Placental epithelial cell (primary cell): ENCODE data around the gene RASSF6. TPM values are rescaled to one million over a fixed set of nuclear protein-coding genes. Genes with fewer than 3 reads are reported as not detected.

Source experiments
- small RNA-seq: library from RNA; depleted of rRNA; stranded (forward); fragments of <200 nt; gene quantifications from one replicate; pipeline ENCODE3, GENCODE V24; 2012
- total RNA-seq: library from RNA; depleted of rRNA; stranded (reverse); fragments of >200 nt; gene quantifications from 2 replicates; pipeline ENCODE4 v1.2.3, GENCODE V29; 2012

The RASSF6 gene, protein sequence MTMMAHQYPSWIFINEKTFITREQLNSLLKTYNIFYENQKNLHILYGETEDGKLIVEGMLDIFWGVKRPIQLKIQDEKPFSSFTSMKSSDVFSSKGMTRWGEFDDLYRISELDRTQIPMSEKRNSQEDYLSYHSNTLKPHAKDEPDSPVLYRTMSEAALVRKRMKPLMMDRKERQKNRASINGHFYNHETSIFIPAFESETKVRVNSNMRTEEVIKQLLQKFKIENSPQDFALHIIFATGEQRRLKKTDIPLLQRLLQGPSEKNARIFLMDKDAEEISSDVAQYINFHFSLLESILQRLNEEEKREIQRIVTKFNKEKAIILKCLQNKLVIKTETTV
- 0.33 and 0.39 TPM in 2 replicates for total RNA-seq

DNA sequence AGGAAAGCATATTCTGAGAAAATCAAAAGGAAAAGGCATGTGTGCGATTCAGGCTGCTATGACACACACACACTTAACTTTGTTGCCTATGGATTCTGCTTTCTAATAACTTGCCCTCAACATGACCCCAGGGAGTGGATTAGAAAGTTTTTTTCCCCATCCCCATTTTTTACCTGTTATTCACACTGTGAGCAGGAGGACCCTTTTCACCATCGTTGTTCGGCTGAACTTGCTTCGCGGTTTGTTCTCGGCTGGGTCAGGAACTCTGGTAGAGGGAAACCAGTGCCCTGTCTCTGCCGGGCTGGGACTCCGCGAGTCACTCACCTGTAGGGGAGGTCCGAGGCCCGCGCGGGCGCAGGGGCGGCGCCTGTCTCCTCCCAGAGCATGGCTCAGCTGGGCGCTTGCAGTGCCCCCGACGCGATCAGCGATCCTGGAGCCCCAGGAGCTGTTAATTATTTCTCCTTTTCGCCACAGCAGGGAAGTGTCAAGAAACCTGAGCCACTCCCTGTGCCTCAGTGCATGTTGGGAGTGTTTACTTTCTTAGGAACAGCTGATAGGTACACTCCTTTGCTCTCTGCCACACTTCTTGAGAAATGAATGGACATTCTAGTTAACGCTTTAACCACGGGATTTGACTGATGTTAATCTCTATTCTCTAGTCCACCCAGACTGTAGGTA lies at the start of gene RASSF6:
Gene RASSF6, minus strand, starts transcription at position 322 of the 678 bp plus-strand sequence. CDS start 8,641 bp downstream, outside the sequence.

Small RNA genes lying within 50 kb of the gene (small RNA-seq; reads per million reads assigned to genes)
- not detected for gene AC074250.1

Other genes with a start within 250 kb of the RASSF6 start
- 0.11 TPM in 1 of 2 replicates, not detected in the other for gene ALB, start 216.1 kb downstream of the RASSF6 start, total RNA-seq
- gene AFP, start 184.2 kb downstream of the RASSF6 start, total RNA-seq, result 2.3 TPM in 1 of 2 replicates, not detected in the other
- not detected in 2 replicates for gene AFM, start 138.7 kb downstream of the RASSF6 start, total RNA-seq
- 0.33 and 1.2 TPM in 2 replicates for gene CXCL8, start 120.1 kb upstream of the RASSF6 start, total RNA-seq
- gene CXCL6, start 216.2 kb upstream of the RASSF6 start, total RNA-seq, result 0.39 TPM in 1 of 2 replicates, not detected in the other
- gene PF4V1, start 232.9 kb upstream of the RASSF6 start, total RNA-seq, result not detected in 2 replicates
- gene CXCL1, start 249.0 kb upstream of the RASSF6 start, total RNA-seq, result not detected in 2 replicates